Measurements from ENCODE around the gene DENND5B.

The DENND5B gene

DNA sequence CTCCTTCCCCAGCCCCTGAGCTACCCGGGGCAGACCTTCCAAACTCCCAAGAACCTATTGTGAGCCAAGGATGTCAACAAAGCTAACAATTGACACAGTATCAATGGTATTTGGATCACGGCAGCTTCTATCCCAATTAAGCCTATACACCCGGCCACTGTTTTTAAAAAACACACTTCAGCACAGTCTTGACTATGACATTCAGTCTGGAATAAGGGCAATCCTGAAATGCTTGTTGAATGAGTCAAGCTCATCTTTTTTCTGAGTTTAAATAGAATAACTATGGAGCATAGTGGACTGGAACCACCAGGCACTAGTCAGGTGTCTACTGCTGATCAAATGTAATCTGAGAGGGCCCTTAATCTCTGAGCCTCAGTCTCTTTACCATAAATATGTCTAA lies 5.7 kb downstream of the DENND5B start:
- no peak for DNase-seq (ENCODE audit: low read depth in 1 of 2, low spot score in 1 of 2)
- peaks cover 5% of the 10 kb centered on the region for H3K27me3 ChIP-seq (ENCODE audit: insufficient read depth, poor library complexity, severe bottlenecking)
- no peak overlapping the region for H3K4me3 ChIP-seq (replicated peaks; ENCODE audit: insufficient read depth, low read length)
- H3K27ac ChIP-seq (replicated peaks) = no peak overlapping the region
- no peak for TF ChIP-seq SPI1 (IDR thresholded peaks at IDR 0.05; ENCODE audit: borderline replicate concordance, low read depth)
- no peak for TF ChIP-seq GABPA (IDR thresholded peaks at IDR 0.05; ENCODE audit: low read depth)

DNA sequence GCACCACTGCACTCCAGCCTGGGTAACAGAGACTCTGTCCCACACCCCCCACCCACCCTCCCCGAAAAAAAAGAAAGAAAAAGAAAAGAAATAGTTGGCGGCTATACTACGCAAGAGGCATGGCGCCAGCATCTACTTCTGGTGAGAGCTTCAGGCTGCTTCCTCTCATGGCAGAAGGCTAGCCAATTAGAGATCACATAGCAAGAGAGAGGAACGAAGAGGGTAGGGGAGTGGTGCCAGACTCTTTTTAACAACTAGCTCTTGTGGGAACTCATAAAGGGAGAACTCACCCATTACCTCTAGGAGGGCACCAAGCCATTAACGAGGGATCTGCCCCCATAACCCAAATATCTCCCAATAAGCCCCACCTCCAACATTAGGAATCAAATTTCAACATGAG lies 6.2 kb downstream of the DENND5B start:
- H3K27me3 ChIP-seq (ENCODE audit: insufficient read depth, poor library complexity, severe bottlenecking) = peaks cover 5% of the 10 kb centered on the region
- H3K4me3 ChIP-seq (replicated peaks; ENCODE audit: insufficient read depth, low read length) = no peak overlapping the region
- no peak overlapping the region for H3K27ac ChIP-seq (replicated peaks)
- TF ChIP-seq, protein P1, sequence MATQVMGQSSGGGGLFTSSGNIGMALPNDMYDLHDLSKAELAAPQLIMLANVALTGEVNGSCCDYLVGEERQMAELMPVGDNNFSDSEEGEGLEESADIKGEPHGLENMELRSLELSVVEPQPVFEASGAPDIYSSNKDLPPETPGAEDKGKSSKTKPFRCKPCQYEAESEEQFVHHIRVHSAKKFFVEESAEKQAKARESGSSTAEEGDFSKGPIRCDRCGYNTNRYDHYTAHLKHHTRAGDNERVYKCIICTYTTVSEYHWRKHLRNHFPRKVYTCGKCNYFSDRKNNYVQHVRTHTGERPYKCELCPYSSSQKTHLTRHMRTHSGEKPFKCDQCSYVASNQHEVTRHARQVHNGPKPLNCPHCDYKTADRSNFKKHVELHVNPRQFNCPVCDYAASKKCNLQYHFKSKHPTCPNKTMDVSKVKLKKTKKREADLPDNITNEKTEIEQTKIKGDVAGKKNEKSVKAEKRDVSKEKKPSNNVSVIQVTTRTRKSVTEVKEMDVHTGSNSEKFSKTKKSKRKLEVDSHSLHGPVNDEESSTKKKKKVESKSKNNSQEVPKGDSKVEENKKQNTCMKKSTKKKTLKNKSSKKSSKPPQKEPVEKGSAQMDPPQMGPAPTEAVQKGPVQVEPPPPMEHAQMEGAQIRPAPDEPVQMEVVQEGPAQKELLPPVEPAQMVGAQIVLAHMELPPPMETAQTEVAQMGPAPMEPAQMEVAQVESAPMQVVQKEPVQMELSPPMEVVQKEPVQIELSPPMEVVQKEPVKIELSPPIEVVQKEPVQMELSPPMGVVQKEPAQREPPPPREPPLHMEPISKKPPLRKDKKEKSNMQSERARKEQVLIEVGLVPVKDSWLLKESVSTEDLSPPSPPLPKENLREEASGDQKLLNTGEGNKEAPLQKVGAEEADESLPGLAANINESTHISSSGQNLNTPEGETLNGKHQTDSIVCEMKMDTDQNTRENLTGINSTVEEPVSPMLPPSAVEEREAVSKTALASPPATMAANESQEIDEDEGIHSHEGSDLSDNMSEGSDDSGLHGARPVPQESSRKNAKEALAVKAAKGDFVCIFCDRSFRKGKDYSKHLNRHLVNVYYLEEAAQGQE (IDR thresholded peaks at IDR 0.05; ENCODE audit: insufficient replicate concordance, low read depth) = no peak
- TF ChIP-seq, protein P2, sequence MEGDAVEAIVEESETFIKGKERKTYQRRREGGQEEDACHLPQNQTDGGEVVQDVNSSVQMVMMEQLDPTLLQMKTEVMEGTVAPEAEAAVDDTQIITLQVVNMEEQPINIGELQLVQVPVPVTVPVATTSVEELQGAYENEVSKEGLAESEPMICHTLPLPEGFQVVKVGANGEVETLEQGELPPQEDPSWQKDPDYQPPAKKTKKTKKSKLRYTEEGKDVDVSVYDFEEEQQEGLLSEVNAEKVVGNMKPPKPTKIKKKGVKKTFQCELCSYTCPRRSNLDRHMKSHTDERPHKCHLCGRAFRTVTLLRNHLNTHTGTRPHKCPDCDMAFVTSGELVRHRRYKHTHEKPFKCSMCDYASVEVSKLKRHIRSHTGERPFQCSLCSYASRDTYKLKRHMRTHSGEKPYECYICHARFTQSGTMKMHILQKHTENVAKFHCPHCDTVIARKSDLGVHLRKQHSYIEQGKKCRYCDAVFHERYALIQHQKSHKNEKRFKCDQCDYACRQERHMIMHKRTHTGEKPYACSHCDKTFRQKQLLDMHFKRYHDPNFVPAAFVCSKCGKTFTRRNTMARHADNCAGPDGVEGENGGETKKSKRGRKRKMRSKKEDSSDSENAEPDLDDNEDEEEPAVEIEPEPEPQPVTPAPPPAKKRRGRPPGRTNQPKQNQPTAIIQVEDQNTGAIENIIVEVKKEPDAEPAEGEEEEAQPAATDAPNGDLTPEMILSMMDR (IDR thresholded peaks at IDR 0.05; ENCODE audit: insufficient read depth, low read length) = no peak
- no peak for DNase-seq (ENCODE audit: low read depth in 1 of 2, low spot score in 1 of 2)

DNA sequence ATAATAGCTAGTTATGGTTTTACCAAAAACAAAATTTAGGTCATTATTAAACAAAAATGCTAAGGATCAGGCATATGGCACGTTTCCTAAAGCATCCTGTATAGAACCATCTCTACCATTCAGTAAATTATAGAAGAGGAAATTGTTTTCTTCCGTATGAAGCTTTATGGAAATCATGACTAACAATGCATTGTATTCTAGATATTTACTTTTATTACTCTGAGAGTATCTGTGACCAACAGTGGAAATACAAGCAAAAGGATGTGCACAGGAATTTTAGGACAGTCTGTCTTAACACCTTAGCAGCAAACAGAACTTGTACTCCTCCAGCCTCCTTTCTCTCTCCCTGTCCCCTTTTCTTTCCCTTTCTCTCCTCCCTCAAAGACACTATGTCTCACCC lies 7.1 kb downstream of the DENND5B start:
- Histone ChIP-seq H3K27ac (replicated peaks) (no peak overlapping the region), H3K4me3 (replicated peaks; ENCODE audit: insufficient read depth, low read length) (no peak overlapping the region), H3K27me3 (ENCODE audit: insufficient read depth, poor library complexity, severe bottlenecking) (no peaks in the 10 kb centered on the region)
- TF ChIP-seq POLR2AphosphoS5 (IDR thresholded peaks at IDR 0.05; ENCODE audit: low read depth) (no peak), GABPA (IDR thresholded peaks at IDR 0.05; ENCODE audit: low read depth) (no peak)
- TF ChIP-seq, protein P1 (IDR thresholded peaks at IDR 0.05; ENCODE audit: insufficient replicate concordance, low read depth) = no peak
- DNase-seq (ENCODE audit: low read depth in 1 of 2, low spot score in 1 of 2) = no peak

DNA sequence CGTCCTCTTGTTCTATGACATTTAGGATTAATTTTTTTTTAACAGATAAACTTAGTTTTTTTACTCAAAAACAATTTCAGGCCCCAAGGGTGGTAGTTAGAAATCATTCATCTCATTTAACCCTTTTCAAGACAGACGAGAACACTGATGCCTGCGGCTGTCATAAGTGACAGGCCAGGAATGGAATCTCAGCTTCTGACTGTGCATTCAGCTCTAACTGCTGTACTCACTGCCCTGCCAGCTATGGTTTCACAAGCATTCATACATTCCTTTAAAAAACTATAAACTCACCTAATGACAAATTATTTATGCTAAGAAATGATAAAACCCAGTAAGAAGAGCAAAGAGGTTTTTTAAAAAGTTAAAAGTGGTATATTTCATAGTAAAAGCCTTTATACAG lies 8.8 kb downstream of the DENND5B start:
- TF ChIP-seq, protein P1 (IDR thresholded peaks at IDR 0.05; ENCODE audit: insufficient replicate concordance, low read depth) = no peak
- TF ChIP-seq, protein P2 (IDR thresholded peaks at IDR 0.05; ENCODE audit: insufficient read depth, low read length) = no peak
- TF ChIP-seq GABPA (IDR thresholded peaks at IDR 0.05; ENCODE audit: low read depth) (no peak), POLR2AphosphoS5 (IDR thresholded peaks at IDR 0.05; ENCODE audit: low read depth) (no peak), SPI1 (IDR thresholded peaks at IDR 0.05; ENCODE audit: borderline replicate concordance, low read depth) (no peak)
- no peaks in the 10 kb centered on the region for H3K27me3 ChIP-seq (ENCODE audit: insufficient read depth, poor library complexity, severe bottlenecking)
- no peak overlapping the region for H3K4me3 ChIP-seq (replicated peaks; ENCODE audit: insufficient read depth, low read length)
- DNase-seq (ENCODE audit: low read depth in 1 of 2, low spot score in 1 of 2) = no peak
- H3K27ac ChIP-seq (replicated peaks) = no peak overlapping the region
